Transverse colon (tissue), 4 donors: ENCODE data around the gene ABCA6.

Experiments used
- EP300 ChIP-seq: sonication (generic); formaldehyde crosslinking; IDR thresholded peaks from one replicate; pipeline ENCODE4 v1.6.1; 2017; ENCODE audit warnings: antibody characterized with exemption, low read depth
- POLR2A ChIP-seq: fragments of 450-650 bp; IDR thresholded peaks from one replicate; pipeline ENCODE4 v1.6.1; 2016; ENCODE audit warnings: antibody characterized with exemption, mild to moderate bottlenecking, moderate library complexity
- POLR2AphosphoS5 ChIP-seq, 3 donors: sonication (generic); formaldehyde crosslinking; IDR thresholded peaks; one replicate each; pipeline ENCODE4 v1.6.1; 2016; ENCODE audit warnings: antibody characterized with exemption in 3 of 3
- TF ChIP-seq, protein P1 (sequence below), 5 experiments: fragments of 200-600 bp in 3 of 5; fragments of 450-650 bp in 2 of 5; sonication (generic) in 3 of 5; IDR thresholded peaks; 1 replicate in 2 of 5; 2 replicates in 3 of 5; pipeline ENCODE4 v1.5.1; 2016 to 2017; ENCODE audit warnings: antibody characterized with exemption in 5 of 5, inconsistent platforms in 3 of 5, mild to moderate bottlenecking in 2 of 5, moderate library complexity in 1 of 5

DNA sequence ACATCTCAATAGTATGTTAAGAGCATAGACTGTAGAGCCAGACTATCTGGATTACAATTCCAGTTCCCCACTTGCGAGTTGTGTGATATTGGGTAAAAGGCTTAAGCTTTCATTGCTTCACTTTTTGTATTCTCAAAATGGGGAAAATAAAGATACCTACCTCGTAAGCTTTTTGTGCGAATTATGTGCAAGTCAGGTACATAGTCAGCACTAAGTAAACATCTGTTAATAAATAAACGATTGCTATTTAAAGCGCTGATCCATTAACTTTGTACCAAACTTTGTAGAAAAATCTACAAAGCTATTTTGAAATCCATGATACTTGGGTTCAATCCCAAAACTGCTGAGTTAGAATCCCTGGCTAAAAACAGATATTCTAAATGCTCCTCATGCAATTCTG, 19.6 kb downstream of the ABCA6 start:
- no peak for TF ChIP-seq POLR2A
- TF ChIP-seq, protein P1, sequence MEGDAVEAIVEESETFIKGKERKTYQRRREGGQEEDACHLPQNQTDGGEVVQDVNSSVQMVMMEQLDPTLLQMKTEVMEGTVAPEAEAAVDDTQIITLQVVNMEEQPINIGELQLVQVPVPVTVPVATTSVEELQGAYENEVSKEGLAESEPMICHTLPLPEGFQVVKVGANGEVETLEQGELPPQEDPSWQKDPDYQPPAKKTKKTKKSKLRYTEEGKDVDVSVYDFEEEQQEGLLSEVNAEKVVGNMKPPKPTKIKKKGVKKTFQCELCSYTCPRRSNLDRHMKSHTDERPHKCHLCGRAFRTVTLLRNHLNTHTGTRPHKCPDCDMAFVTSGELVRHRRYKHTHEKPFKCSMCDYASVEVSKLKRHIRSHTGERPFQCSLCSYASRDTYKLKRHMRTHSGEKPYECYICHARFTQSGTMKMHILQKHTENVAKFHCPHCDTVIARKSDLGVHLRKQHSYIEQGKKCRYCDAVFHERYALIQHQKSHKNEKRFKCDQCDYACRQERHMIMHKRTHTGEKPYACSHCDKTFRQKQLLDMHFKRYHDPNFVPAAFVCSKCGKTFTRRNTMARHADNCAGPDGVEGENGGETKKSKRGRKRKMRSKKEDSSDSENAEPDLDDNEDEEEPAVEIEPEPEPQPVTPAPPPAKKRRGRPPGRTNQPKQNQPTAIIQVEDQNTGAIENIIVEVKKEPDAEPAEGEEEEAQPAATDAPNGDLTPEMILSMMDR (IDR thresholded peaks at IDR 0.05) = no peak
- TF ChIP-seq EP300 = no peak
- no peak for TF ChIP-seq POLR2AphosphoS5 (IDR thresholded peaks at IDR 0.05)
